ENCODE measurements around the gene IL2RA.
"Not testable (repeated sequence)": the region's sequence is repeated elsewhere in the genome, so short reads cannot be mapped to it uniquely, and the experiment has no call there.

The IL2RA gene

DNA sequence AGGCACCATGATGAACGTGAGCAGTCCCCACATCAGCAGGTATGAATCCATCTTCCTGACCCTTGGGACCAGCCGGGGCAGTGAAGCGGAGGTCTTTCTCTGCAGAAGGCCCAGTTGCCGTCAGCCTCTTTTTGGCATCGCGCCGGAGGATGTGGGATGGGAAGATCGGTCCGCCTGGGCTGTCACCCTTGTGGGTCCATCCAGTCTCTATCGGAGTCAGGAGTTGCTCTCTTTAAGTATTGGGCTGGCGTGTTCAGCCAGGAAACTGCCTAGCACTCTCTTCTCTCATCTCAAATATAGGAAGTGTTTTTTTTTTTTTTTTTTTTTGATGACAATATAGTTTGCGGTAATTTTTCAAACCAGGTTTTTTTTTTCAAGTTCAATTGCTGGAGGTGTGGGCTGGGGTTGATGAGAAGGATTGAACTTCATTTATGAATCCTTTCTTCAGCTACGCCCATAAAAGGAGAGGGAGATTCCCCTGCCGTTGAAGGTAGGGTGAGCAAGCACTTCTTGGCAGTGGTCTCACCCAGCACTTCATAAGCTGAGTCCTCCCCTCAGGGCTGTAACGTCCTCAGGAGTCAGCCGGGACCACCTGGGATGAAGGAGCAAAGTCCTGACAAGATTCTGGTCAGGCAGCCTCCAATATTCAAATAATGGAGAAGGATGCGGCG lies at the start of gene IL2RA:
Gene IL2RA (minus strand): TSS at position 267 of the 671 bp plus-strand sequence. CDS start 216 bp downstream, at position 51.
- no peak for DNase-seq

DNA sequence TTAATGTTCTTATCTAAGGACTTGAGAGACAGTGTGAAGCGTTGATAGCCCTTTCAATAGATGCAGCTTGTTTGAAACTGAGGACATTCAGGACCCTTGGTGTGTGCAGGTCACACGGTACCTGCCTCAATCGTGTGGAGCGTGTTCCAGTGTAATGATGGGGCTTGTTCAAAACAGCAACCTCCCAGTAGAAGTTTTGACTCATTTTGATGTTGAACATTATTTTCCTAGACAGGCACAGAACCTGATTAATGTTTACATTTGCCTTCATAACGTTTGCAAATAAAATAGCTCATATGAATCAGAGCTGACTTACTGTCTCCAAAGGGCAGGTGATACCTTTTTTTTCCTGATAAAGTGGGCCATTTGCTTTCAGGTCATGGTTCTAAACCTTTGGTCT lies 48.0 kb upstream of the IL2RA start:
- no peak for DNase-seq

DNA sequence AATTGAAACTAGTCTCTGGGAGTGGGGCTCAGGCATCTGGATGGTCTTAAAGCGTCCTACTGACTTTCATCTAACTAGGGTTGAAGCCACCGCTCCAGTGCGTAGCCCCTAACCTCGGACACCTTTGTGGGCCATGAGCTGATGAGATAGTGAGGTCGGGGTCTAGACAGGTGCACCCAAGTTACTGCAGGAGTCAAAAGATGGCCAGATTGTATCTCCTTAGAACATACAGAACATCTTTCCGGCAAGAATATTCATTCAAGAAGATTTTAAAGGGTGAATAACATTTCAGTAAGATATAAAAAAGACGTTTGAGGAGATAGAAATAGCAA lies 47.2 kb upstream of the IL2RA start:
- no peak for DNase-seq

- no peak for DNase-seq
Observed at GRCh38 chr10:6108631-6109443, 46.7 kb upstream of the IL2RA start.

DNA sequence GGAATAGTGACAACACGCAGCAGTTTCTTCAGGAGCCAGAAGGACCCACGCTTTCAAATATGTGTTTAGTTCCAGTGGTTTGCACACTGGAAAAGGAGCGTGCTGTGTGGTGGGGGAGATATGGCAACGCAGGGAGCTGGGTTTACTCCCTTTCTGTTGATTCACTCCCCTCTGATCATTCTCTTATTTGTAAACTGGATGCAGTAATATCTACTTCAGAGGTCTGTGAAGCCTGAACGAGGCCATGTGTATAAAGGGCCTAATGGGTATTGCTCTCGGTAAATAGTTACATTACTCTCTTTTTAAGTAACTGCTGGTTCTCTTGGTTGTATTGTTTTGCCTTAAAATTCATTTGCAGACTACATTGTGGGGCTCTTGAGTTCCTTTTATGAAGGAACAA lies 45.9 kb upstream of the IL2RA start:
- no peak for DNase-seq

GRCh38 chr10:6107616-6108015 lies 45.4 kb upstream of the IL2RA start:
- not testable (repeated sequence) for DNase-seq

DNA sequence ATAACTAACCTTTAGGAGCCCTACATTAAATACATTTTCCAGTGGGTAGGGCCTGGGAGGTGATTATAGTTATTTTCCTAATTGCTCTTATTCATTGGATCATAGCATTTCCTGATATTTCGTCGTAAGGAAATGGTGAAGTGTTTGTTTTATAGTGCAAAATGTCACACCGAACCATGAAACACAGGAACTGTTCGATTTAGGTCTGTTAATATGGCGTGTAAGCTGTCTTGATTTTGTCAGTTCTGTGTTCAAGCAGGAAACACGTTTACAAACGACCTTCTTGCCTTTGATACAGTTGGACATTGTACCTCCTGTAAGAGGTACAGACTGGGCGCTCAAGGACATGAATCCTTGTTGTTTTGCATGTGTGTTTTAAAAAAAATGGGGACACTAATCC lies 41.4 kb upstream of the IL2RA start:
- DNase-seq, result no peak

DNA sequence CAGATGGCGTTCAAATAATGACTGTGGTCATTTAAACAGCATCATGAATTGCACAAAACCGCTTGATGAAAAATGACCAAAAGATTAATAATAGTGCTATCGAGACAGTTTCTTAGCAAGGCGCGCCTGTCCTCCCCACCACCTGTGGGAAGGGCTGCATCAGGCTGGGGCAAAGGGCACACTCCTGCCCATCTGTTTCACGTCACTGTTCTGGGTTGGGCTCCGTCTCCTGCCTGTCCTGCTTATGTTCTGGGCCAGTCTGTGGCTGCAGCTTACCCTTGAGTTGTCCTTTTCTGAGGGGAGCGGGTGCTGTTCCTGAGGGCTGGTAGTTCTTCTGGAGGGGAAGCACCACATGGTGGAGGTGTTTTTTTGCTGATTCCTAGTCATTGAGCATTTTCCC lies 40.0 kb upstream of the IL2RA start:
- DNase-seq, result no peak

GRCh38 chr10:6101181-6101580 lies 39.0 kb upstream of the IL2RA start:
- no peak for DNase-seq

DNA sequence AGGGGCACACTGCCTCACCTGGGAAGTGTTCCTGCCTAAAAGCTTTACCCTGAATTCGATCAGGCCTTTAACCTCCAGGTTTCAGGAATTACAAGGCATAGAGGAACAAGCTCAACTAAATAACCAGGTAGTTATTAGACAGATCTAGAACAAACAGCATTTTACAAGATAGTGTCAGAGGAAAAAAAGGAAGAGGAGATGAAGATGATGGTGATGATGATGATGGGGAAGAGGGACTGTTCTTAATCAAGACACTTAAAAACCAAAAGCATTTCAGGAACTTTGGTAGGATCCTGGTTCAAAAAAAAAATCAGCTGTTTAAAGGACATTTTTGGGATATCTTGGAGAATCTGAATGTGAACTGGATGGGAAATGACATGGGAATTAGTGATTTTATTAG lies 38.2 kb upstream of the IL2RA start:
- no peak for DNase-seq

GRCh38 chr10:6098156-6098555 lies 36.0 kb upstream of the IL2RA start:
- no peak for DNase-seq

- no peak for DNase-seq
Observed at GRCh38 chr10:6097063-6097462, 34.9 kb upstream of the IL2RA start.

GRCh38 chr10:6095810-6096570 lies 33.8 kb upstream of the IL2RA start:
- no peak for DNase-seq

GRCh38 chr10:6092731-6093130 lies 30.6 kb upstream of the IL2RA start:
- no peak for DNase-seq

DNA sequence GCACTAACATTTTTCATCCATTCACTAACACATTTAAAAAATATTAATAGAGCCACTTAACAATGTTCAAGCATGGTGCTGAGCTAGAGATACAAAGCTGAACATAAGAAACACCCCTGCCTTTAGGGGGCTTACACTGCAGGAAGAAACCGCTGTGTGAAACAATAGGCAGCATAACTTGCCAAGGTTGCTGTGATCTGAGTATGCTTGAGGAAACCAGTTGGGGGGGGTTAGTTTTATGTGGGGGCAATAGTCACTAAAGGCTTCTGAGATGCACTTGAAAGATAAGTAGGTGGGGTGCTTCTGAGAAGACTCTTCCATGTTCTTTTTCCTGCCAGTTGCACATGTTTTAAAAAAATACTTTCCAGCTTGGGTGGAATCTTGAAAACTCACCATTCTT lies 29.5 kb upstream of the IL2RA start:
- DNase-seq, result no peak

- DNase-seq, result no peak
Observed at GRCh38 chr10:6089334-6090219, 27.4 kb upstream of the IL2RA start.

- peak; percentile 82 for DNase-seq
Observed at GRCh38 chr10:6088721-6089333, 26.7 kb upstream of the IL2RA start, which contains the start of gene RBM17. Gene RBM17 (plus strand): TSS chr10:6089034. CDS start chr10:6097066, 8,032 bp downstream.

GRCh38 chr10:6086375-6087233 lies 24.4 kb upstream of the IL2RA start:
- DNase-seq, result peak; percentile 43

GRCh38 chr10:6083523-6084475 lies 21.6 kb upstream of the IL2RA start:
- DNase-seq, result no peak
